ENCODE data around the gene GAK.

GRCh38 chr4:866068-866760, 65.9 kb downstream of the GAK start:
- TF ChIP-seq POLR2AphosphoS5 (IDR thresholded peaks at IDR 0.05; ENCODE audit: low read depth, low read length), result no peak
- TF ChIP-seq CTCF (IDR thresholded peaks at IDR 0.05), result no peak
- no peak for TF ChIP-seq TCF7L2 (IDR thresholded peaks at IDR 0.05; ENCODE audit: low read depth, low read length)
- no peak for TF ChIP-seq REST (IDR thresholded peaks at IDR 0.05; ENCODE audit: insufficient read depth in 1 of 2, low read depth in 2 of 2, low read length in 1 of 2)

All from Panc1 (cell line).